Measurements from ENCODE around the gene AFF2. TPM values are rescaled to one million over a fixed set of nuclear protein-coding genes. Genes with fewer than 3 reads are reported as not detected.

AFF2 gene
- total RNA-seq, 1 experiment from 2014 or later: 1.4 TPM

DNA sequence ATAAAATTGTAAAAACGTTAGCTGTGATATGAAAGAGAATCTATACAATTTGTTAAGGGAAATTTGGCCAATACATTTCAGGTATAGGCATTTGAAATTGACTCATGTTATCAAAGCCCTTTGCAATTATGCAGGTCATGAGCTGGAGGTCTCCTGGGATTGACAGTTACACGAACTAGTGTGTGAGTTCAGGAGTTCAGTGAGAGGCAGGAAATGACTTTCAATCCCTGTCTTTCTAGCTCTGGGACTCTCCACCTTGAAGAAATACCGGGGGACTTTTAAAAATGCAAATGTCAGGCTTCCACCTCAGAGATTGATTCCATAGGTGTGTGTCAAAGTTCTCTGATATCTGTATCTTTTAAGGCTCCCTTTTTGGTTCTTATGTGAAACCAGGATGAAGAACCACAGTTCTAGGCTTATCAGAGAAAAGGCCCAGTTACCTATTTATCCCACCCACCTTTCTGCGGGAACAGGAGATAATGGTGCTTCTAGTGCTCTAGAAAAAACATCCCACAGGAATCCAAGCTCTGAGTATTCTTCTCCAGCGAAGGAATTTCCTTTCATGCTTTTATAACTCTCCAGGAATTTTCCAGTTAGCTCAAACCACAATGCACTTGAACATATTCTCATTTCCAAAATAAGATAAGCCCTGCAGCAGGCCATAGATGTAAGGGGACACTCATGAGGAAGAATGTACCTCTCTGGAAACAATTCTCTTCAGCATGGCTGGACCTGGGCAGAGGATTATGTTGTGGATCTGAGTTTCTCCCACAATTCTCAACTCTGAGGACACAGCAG, 503.6 kb downstream of the AFF2 start:
- DNase-seq (ENCODE audit: low read depth): peak; percentile 6

DNA sequence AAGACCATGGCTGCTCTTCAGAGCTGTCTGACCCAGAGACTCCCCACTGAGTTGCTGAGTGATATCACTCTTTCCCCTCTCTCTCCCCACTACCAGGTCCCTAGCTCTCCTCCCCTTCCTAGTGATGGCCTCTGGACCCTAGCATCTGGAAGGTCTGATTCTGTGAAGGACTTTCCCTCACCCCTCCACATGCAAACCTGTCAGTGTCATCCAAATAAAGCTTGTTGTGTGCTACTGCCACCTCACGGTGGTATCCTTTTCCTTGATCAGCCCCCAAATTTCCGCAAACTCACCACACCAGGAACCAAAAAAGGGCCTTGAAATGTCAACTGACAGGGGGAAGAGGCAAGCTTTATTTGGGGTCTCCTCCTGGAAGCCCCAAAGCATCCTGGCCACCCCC, 504.5 kb downstream of the AFF2 start:
- no peak for DNase-seq (ENCODE audit: low read depth)

DNA sequence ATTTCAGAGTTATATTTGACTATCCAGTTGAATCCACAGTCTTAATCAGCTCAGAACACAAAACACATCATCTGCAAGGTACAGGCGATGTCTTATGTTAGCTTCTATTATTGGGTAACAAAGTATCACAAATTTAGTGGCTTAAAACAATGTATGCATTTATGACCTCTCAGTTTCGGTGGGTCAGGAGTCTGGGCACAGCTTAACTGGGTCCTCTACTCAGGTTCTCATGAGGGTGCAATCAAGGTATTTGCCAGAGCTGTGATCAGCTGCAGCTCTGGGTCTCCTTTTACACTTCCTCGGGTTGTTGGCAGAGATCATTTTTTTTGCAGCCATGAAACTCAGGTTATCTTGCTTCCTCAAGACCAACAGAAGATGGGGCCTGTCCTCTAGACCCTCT, 505.8 kb downstream of the AFF2 start:
- DNase-seq (ENCODE audit: low read depth): no peak

DNA sequence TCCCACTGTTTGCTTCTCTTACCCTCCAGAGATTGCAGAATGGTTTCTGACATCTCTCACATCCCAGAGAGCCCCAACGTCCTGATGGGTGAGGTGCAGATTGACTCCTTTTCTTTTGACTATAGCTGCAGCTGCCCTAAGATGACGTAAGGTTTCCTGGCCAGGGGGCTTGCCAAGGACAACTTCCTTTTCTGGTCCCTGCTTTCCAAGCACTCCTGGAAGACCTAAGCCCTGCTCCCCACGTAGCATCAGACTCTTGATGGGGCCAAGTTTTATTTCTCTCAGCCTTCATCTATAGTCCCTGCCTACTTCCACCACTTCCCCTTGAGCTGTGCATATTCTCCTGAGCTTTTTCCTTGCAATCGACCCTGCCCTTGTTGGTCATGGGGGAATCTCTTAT, 507.0 kb downstream of the AFF2 start:
- DNase-seq (ENCODE audit: low read depth): no peak

DNA sequence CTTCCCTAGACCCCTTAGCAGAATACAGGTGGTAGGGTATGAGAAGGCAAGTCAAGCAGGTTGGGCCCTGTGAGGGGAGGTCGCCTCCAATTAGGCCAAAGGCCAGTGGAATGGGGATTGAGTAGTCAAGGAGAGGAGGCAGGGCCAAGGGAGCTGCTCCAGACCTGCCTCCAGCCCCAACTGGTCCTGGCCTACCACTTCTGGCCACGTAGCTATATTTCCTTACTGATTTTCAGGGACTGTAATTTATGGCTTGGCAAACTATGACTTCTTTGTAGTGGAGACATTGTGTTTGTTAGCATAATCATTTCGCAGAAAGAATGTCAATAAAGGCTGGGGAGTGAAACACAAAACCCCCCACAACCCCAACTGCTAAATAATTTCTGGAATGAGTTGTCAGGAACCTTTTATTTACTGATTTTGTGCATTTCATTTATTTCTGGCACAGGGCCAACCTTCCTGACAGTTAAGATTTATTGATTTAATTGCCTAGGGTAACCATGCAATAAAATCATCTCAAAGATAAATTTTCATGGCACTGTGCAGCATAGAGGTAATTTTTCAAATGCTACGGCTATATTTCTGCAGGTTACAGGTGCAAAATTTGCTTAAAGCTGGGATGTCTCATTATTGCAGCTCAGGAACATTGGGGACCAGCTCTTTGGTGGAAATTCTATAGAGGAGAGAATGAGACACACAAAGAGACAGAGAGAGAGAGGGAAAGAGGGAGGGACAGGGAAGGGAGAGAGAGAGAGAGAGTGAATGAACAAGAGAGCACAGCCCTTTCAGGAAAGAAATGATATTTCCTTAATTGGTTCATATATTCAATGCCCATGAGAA, 509.8 kb downstream of the AFF2 start:
- no peak for DNase-seq (ENCODE audit: low read depth)

DNA sequence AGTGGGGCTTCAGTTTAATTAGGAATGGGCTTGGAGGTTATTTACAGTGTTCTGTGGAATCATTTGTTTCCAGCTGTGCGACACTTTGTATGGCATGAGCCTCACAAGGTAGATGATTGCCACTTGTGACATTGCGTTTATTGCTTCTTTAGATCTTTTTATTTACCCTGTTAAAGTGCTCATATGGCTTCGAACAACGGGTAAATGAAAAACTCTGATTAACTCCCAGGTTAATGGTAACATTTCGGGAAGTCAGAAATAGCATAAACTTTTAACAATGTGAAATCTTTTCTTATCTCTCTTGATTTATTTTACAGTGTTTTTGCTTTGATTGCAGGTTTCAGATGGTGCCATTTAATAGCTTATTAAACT, 510.4 kb downstream of the AFF2 start:
- DNase-seq (ENCODE audit: low read depth): no peak

DNA sequence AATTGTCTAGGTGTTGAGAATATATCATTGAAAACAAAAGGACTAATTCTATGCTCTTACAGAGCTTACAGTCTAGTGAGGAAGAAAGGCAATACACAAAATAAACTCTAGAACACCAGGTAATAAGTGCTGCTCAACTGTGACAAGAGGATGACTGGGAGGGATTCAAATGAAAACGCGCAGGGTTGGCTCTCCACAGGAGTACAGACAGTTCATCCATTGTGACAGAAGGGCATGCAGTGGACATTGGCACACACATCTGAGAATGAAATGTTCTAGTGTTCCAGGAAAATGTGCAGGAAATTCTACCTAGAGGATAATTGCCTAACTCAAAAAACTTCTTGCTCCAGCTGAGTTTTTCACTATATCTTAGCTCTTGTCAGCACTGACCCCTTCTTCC, 512.7 kb downstream of the AFF2 start:
- DNase-seq (ENCODE audit: low read depth): no peak

DNA sequence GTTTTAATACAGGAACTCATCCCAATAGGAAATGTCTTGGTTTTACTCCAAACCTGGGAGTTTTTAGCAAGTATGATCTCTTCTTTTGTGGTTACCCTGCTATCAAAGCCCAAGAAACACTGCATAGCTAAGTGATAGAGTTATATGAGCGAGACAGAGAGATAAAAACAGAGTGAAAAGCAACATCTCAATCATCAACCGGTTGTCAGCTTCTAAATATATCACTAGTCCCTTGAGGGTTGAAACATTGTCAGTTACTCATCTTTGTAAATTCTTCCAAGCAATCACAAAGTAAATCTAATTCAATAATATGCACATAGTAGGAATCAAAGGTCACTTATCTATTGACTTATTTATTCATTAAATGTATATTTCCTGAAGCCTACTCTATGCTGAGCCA, 520.7 kb downstream of the AFF2 start:
- DNase-seq (ENCODE audit: low read depth): no peak

DNA sequence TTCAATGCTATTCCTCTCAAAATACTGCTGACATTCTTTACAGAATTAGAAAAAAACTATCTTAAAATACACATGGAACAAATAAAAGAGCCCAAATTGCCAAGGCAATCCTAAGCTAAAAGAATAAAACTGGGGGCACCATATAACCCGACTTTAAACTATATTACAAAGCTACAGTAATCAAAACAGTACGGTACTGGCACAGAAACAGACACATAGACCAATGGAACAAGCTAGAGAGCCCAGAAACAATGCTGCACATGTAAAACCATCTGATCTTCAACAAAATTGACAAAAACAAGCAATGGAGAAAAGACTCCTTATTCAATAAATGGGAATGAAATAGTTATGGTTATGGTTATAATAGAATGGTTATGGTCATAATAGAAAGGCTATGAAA, 522.1 kb downstream of the AFF2 start:
- no peak for DNase-seq (ENCODE audit: low read depth)

DNA sequence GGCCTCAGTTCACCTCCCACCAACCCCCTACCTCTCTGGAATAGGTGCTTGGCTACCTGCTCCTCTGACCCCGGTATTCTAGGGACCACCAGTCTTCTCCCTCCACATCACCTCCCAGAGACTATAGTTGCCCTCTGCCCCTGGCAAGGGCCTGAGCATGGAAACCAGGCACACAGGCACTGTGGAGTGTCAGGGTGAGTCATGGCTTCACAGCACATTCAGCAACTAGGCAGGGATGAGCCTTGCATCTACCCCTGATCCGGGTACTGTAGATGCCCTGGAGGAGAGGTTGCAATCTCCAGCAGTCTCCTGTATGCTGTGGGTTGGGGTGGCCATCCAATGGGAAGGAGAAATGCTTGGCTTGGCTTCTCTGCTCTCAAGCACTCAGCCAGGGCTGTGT, 532.0 kb downstream of the AFF2 start:
- peak; percentile 2 for DNase-seq (ENCODE audit: low read depth)

DNA sequence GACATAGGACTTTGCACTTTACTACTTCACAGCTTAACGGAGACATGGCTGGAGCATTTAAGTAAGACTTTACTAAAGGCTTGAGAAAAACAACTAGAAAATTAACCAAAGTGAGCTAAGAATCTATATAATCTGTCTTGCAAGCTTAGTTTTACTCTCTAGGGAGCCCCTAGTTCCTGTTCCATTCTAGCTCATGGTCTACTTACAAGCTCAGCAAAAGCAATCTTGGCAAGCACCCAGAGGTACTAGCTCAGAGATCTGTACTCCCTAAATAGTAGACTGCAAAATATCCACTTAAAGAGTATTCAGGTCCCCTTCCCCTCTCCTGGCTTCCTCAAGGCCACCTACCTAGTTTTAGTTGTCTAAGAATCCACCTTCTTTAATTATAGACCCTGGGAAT, 535.7 kb downstream of the AFF2 start:
- no peak for DNase-seq (ENCODE audit: low read depth)

DNA sequence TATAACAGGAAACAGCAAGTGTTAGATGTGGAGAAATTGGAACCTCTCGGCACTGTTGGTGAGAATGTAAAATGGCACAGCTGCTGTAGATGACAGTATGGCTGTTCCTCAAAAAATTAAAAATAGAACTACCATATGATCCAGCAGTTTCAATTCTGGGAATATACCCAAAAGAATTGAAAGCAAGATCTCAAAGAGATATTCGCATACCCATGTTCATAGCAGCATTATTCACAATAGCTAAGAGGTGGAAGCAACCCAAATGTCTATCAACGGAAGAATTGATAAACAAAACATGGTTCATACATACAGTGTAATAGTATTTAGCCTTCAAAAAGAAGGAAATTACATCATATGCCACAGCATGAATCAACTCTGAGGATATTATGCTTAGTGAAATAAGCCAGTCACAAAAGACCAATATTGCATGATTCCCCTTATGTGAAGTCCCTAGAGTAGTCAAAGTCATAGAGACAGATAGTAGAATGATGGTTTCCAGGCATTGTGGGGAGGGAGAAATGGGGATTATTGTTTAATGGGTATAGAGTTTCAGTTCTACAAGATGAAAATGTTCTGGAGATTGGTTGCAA, 537.0 kb downstream of the AFF2 start:
- DNase-seq (ENCODE audit: low read depth): no peak

DNA sequence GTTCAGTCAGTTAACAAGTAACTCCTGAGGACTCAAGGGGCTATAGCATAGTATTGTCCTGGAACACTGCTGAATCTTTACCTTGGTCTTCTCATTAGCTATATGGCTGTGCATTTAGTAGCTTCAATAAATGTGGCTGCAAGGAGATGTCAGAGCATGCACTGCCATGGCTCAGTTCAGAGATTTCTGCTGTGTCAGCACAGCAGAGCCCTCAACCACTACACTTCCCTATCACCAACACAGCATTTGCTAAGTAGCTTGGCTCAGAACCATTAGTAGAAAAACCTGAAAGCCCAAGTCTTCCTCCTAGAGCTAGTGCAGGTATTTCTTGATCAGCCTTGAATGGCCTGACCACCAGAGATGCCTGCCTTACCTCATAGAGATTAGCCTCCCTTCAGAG, 538.6 kb downstream of the AFF2 start:
- DNase-seq (ENCODE audit: low read depth): no peak

DNA sequence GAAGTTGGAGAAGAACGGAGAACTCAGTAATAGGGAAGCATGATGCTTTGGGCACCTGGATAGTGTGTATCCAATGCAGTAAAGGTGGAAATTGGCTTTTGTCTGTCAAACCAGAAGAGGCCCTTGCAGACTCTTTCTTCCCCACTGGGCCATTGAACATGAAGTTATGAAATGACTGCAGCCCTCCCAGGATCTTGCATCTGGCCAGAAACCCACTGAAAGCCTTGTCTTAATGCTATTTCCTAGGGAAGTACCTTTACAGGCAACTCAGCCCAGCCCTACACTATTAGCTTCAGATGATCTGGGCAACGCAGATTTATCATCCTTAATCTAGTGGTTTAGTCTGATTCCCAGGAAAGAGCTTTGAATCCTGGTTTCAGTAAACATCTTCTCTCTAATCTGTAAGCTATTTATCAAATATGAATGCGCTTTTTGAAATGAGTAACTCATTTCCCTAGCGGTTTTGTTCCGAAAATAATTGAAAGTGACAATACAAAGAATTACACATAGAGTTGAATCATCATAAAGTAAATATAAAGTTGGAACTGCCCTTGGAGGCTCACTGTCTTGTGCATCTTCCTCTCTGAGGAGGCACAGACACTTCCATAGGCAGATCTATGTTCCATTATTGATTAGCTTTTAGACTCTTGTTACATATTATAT, 540.6 kb downstream of the AFF2 start:
- DNase-seq (ENCODE audit: low read depth): peak; percentile 32

DNA sequence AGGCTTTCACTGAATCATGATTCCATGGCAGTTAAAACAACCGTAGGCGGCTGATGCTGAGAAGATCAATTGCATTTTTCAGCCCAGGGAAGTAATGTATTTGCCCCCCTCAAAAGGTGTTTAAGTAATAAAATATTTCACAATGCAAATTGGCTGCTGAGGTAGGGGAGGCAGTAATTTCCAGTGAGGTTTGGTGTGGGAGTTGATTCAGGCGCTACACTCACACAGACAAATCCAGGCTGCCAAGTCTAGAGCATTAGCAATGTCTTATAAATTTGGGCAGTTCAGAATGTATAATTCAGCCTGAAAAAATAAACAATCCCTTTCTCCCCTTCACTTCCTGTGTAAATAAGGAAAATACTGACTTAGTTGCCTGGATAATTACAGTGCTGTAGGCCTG, 543.0 kb downstream of the AFF2 start:
- DNase-seq (ENCODE audit: low read depth): no peak

DNA sequence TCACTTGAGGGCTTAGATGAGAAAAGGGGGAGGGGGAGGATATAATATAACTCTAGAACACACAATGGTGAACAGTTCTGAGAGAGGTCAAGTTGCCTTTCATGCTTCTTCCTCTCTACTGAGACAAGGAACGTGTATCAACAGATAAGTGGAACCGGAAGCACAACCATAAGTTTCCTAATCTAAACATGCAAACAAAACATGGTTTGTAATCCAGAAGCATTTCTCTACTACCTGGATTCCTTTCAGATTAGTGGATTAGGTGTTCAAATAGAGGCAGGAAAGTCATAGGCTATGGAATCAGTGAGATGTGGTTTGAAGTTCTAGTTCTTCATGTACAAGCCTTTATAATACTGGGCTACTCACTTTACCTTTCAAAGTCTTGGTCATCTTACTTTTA, 544.1 kb downstream of the AFF2 start:
- DNase-seq (ENCODE audit: low read depth): no peak

DNA sequence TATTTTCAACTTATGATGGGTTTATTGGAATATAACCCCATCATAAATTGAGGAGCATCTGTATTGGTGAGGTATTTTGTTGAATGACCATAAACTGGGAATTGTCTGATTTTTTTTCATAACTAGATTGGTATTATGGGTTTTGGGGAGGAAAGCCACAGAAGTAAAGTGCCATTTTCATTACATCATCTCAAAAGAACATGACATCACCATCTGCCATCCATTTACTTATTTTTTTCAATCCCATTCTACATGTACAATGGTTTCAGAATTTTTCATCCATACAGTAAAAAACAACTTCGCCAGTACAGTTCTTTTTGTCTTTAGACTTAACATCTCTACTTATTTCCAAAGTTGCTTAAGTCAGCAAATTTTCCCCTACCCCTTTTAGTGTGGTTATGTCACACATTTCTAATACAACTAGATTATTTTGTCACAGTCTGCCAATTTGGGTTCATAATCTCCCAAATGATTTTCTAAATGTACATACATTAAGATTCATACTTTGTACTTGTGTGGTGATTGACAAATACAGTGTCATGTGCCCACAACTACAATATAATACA, 545.3 kb downstream of the AFF2 start:
- no peak for DNase-seq (ENCODE audit: low read depth)

Data from HT1080 (cell line).